GM12878 (cell line): ENCODE measurements around the gene WIPF1. TPM values are rescaled to one million over a fixed set of nuclear protein-coding genes. Genes with fewer than 3 reads are reported as not detected.

Experiments
- ATAC-seq: fragments of 200-7000 bp; cut with Tn5 transposase; 3 replicates; pipeline ENCODE4 v1.9.1; 2020; ENCODE audit warnings: mild to moderate bottlenecking, moderate library complexity
- BruUV-seq: library from RNA; stranded (reverse); fragments of 400-500 nt; replicated peaks from 2 replicates; lab custom pipeline; 2021; lab: Mats Ljungman, UMichigan
- CTCF ChIA-PET: fragments of 300-600 bp; sonication (Branson Sonifier 250); formaldehyde crosslinking; extraction: SDS; loops from one replicate; lab custom pipeline; 2021; ENCODE audit warnings: inconsistent platforms; lab: Yijun Ruan, JAX
- POLR2A ChIA-PET: fragments of 350-600 bp; formaldehyde crosslinking; extraction: SDS; loops from one replicate; lab custom pipeline; 2021; ENCODE audit warnings: inconsistent platforms; lab: Charles Lee
- RAD21 ChIA-PET: fragments of 300-600 bp; sonication (Branson Sonifier 250); formaldehyde crosslinking; loops from one replicate; lab custom pipeline; 2023; ENCODE audit warnings: antibody characterized with exemption; ENCODE audit not compliant: unreplicated experiment; lab: Charles Lee
- SMC1A ChIA-PET: fragments of 300-600 bp; sonication (Branson Sonifier 250); formaldehyde crosslinking; loops from one replicate; lab custom pipeline; 2023; ENCODE audit not compliant: unreplicated experiment, uncharacterized antibody; lab: Charles Lee
- DNase-seq: peaks from one replicate; pipeline ENCODE4 v3.0.0-alpha.2; 2011; ENCODE audit warnings: low read depth, low spot score
- FAIRE-seq: peaks from 3 replicates; lab custom pipeline; 2011; peaks lifted over from hg19 to GRCh38; lab: Jason Lieb, UNC
- H2AFZ ChIP-seq: 2 replicates; pipeline ENCODE4 v1.6.0; 2011; ENCODE audit warnings: low read depth, low read length, control low read depth; ENCODE audit not compliant: control insufficient read depth
- H3K27ac ChIP-seq: 2 replicates; pipeline ENCODE4 v1.5.1; 2011; ENCODE audit warnings: control low read depth; ENCODE audit not compliant: control insufficient read depth, insufficient read depth
- H3K27me3 ChIP-seq, 2 experiments: replicated peaks in 1 of 2; 2 replicates each; pipeline versions ENCODE4 v1.6.0 to v1.6.1; 2011; ENCODE audit warnings: low read length in 1 of 2; ENCODE audit not compliant: control insufficient read depth in 2 of 2, insufficient read depth in 2 of 2
- H3K36me3 ChIP-seq, 2 experiments: 2 replicates each; pipeline ENCODE4 v1.5.1; 2011; ENCODE audit warnings: low read length in 1 of 2; ENCODE audit not compliant: control insufficient read depth in 2 of 2, insufficient read depth in 2 of 2
- H3K4me1 ChIP-seq: 2 replicates; pipeline ENCODE4 v1.6.1; 2011; ENCODE audit warnings: mild to moderate bottlenecking, low read length, moderate library complexity, mixed read lengths; ENCODE audit not compliant: control insufficient read depth, insufficient read depth
- H3K4me2 ChIP-seq: 2 replicates; pipeline ENCODE4 v1.6.0; 2011; ENCODE audit warnings: control low read depth; ENCODE audit not compliant: control insufficient read depth, insufficient read depth
- H3K4me3 ChIP-seq: fragments of 200-600 bp; sonication (generic); 2 replicates; pipeline ENCODE4 v1.5.1; 2016
- H3K79me2 ChIP-seq: 2 replicates; pipeline ENCODE4 v1.6.0; 2011; ENCODE audit warnings: low read length; ENCODE audit not compliant: control insufficient read depth, insufficient read depth
- H3K9ac ChIP-seq: 2 replicates; pipeline ENCODE4 v1.8.0; 2011; ENCODE audit warnings: low read length, control low read depth, mixed read lengths; ENCODE audit not compliant: control insufficient read depth, insufficient read depth
- H3K9me3 ChIP-seq: replicated peaks from 3 replicates; pipeline ENCODE4 v1.5.1; 2011; ENCODE audit warnings: mild to moderate bottlenecking, low read length; ENCODE audit not compliant: control insufficient read depth, insufficient read depth
- H4K20me1 ChIP-seq: 2 replicates; pipeline ENCODE4 v1.6.0; 2011; ENCODE audit not compliant: control insufficient read depth, insufficient read depth
- BCL3 ChIP-seq: IDR thresholded peaks from 2 replicates; pipeline ENCODE4 v1.6.1; 2011; ENCODE audit warnings: borderline replicate concordance, low read depth, mild to moderate bottlenecking, moderate library complexity, low read length; ENCODE audit not compliant: insufficient read depth, poor library complexity, severe bottlenecking
- BHLHE40 ChIP-seq, 2 experiments: fragments of 450-650 bp in 1 of 2; IDR thresholded peaks; 2 replicates each; pipeline ENCODE4 v1.6.1; 2011 to 2017; ENCODE audit warnings: low read depth in 2 of 2, borderline replicate concordance in 1 of 2, improper control_type of control experiment in 1 of 2, low read length in 1 of 2, mild to moderate bottlenecking in 1 of 2
- CBFB ChIP-seq: IDR thresholded peaks from 2 replicates; pipeline ENCODE4 v1.6.1; 2016; ENCODE audit warnings: antibody characterized with exemption, low read depth
- CHD4 ChIP-seq: fragments of 200-600 bp; sonication (generic); IDR thresholded peaks from 2 replicates; pipeline ENCODE4 v1.6.1; 2016; ENCODE audit warnings: mild to moderate bottlenecking
- EGR1 ChIP-seq, 2 experiments: IDR thresholded peaks; 1 replicate in 1 of 2; 2 replicates in 1 of 2; pipeline ENCODE4 v1.6.1; 2011 to 2012; ENCODE audit warnings: low read depth in 2 of 2, low read length in 2 of 2, borderline replicate concordance in 1 of 2, mild to moderate bottlenecking in 1 of 2, moderate library complexity in 1 of 2
- ETV6 ChIP-seq, 2 experiments: fragments of 450-650 bp in 1 of 2; IDR thresholded peaks in 1 of 2; conservative IDR thresholded peaks in 1 of 2; 2 replicates each; pipeline ENCODE4 v1.6.1; 2014; ENCODE audit warnings: antibody characterized with exemption in 1 of 2, borderline replicate concordance in 1 of 2, low read depth in 1 of 2, mild to moderate bottlenecking in 1 of 2, moderate library complexity in 1 of 2
- IKZF1 ChIP-seq: fragments of 450-650 bp; conservative IDR thresholded peaks from 2 replicates; pipeline ENCODE4 v1.6.1; 2017; ENCODE audit warnings: antibody characterized with exemption, mild to moderate bottlenecking
- JUND ChIP-seq: IDR thresholded peaks from 2 replicates; pipeline ENCODE4 v1.6.1; 2012; ENCODE audit warnings: low read depth, mild to moderate bottlenecking, low read length, improper control_type of control experiment, moderate library complexity
- MTA2 ChIP-seq: fragments of 450-650 bp; IDR thresholded peaks from 2 replicates; pipeline ENCODE4 v1.6.1; 2016; ENCODE audit warnings: low read depth, mild to moderate bottlenecking, moderate library complexity
- MXI1 ChIP-seq: fragments of 150-350 bp; IDR thresholded peaks from 2 replicates; pipeline ENCODE4 v1.6.1; 2011; ENCODE audit warnings: low read depth, mild to moderate bottlenecking, inconsistent platforms, low read length, improper control_type of control experiment
- POLR2AphosphoS5 ChIP-seq: IDR thresholded peaks from 2 replicates; pipeline ENCODE4 v1.6.1; 2011; ENCODE audit warnings: mild to moderate bottlenecking, low read length, inconsistent platforms
- RBBP5 ChIP-seq: fragments of 200-600 bp; sonication (generic); conservative IDR thresholded peaks from 2 replicates; pipeline ENCODE4 v1.6.1; 2016
- SMAD5 ChIP-seq: IDR thresholded peaks from 2 replicates; pipeline ENCODE4 v1.6.1; 2016; ENCODE audit warnings: antibody characterized with exemption, low read depth
- TARDBP ChIP-seq: IDR thresholded peaks from 2 replicates; pipeline ENCODE4 v1.6.1; 2016; ENCODE audit warnings: borderline replicate concordance
- TBL1XR1 ChIP-seq: IDR thresholded peaks from 2 replicates; pipeline ENCODE4 v1.6.1; 2012; ENCODE audit warnings: low read depth, low read length, improper control_type of control experiment
- ZNF687 ChIP-seq: fragments of 450-650 bp; IDR thresholded peaks from 2 replicates; pipeline ENCODE4 v1.6.1; 2017; ENCODE audit warnings: mild to moderate bottlenecking, moderate library complexity
- WGBS: methylation state at CpG from one replicate; pipeline ENCODE4 v1.1.6; 2016; ENCODE audit warnings: low lambda C conversion rate; ENCODE audit not compliant: insufficient replicate concordance, insufficient coverage; ENCODE audit errors: missing lambda C conversion rate; 5-methylcytosine and 5-hydroxymethylcytosine counted together
- in situ Hi-C: fragments of 300-500 bp; cut with MboI; formaldehyde crosslinking; loops from 9 replicates; pipeline ENCODE4 v1.14.3; 2018; ENCODE audit warnings: mixed read lengths
- intact Hi-C: fragments of 100-400 bp; cut with micrococcal nuclease; formaldehyde crosslinking; loops from one replicate; pipeline ENCODE4 v1.14.2; 2022; ENCODE audit not compliant: unreplicated experiment
- polyA plus RNA-seq, 11 experiments: library from polyadenylated mRNA; depleted of rRNA in 4 of 11; unstranded in 6 of 11; stranded (reverse) in 5 of 11; fragments of >200 nt; fragmentation: Nextera tagmentation in 4 of 11; fragmentation: Illumina TruSeq in 1 of 11; extraction: Ambion mirVana in 4 of 11; extraction: Trizol in 1 of 11; gene quantifications; 1 replicate in 1 of 11; 2 replicates in 10 of 11; pipeline versions ENCODE4 v1.2.1 to v1.2.3, GENCODE V29; 2011 to 2016; ENCODE audit warnings: inconsistent platforms in 2 of 11, missing spikeins in 2 of 11, low read depth in 1 of 11
- total RNA-seq, 4 experiments: library from RNA; depleted of rRNA in 3 of 4; stranded (reverse); fragments of >200 nt in 3 of 4; fragmentation: Illumina TruSeq in 1 of 4; extraction: Trizol in 1 of 4; gene quantifications; 2 replicates each; pipeline versions ENCODE4 v1.2.1 to v1.2.3, GENCODE V29; 2013 to 2021

WIPF1 gene
- total and polyA plus RNA-seq, 10 of the 15 experiments (the other 5 are each of a cell fraction or from before 2014, with no cell fraction given), result 23.1 to 188 (median 68.9) TPM

GRCh38 chr2:174634130-174635014 is 36.8 kb upstream of the WIPF1 start:
- intact Hi-C loops (loop anchor here (1.0 to 2.0 kb wide), 2 partner anchors 26 to 48 kb away; no protein-coding TSS in a partner anchor), in situ Hi-C loops (no loop called here)
- no peaks in the 10 kb centered on the region for H4K20me1 ChIP-seq
- under 1% methylated on average over 13 of the region's 13 CpGs for WGBS
- H3K27me3 ChIP-seq, result no peaks in the 10 kb centered on the region
- H3K9ac ChIP-seq, result peak overlapping the region; percentile 79
- H3K4me3 ChIP-seq, result peak overlapping the region; percentile 84
- peak; percentile 65 for DNase-seq
- peak; percentile 75 for FAIRE-seq
- CTCF ChIA-PET, result interaction anchor here (0.7 to 6.8 kb wide), 19 partner anchors 10 to 171 kb away, joined by 3 to 76 read pairs (median 7); partner anchors contain the start of gene WIPF1
- peaks cover 22% of the 10 kb centered on the region for H3K4me1 ChIP-seq
- H3K9me3 ChIP-seq, result no peaks in the 10 kb centered on the region
- SMC1A ChIA-PET, result interaction anchor here (0.6 to 16.0 kb wide), 14 partner anchors 11 to 299 kb away, joined by 3 to 512 read pairs (median 4); partner anchors contain the start of gene WIPF1
- peak overlapping the region; percentile 82 for H2AFZ ChIP-seq
- peak overlapping the region; percentile 91 for H3K27ac ChIP-seq
- peak overlapping the region; percentile 100 for H3K4me2 ChIP-seq
- peaks cover 40% of the 10 kb centered on the region for H3K79me2 ChIP-seq
- ATAC-seq, result peak; percentile 85
- no peaks in the 10 kb centered on the region; a peak in 1 of 4 replicates for H3K36me3 ChIP-seq
- RAD21 ChIA-PET, result interaction anchor here (0.6 to 5.5 kb wide), 16 partner anchors 11 to 174 kb away, joined by 3 to 137 read pairs (median 6); partner anchors contain the start of gene WIPF1
- POLR2A ChIA-PET, result interaction anchor here (0.6 to 4.6 kb wide), 24 partner anchors 8 to 1347 kb away, joined by 3 to 72 read pairs (median 6); partner anchors contain the start of gene WIPF1
- BruUV-seq, result TSS peak; percentile 72
- TF ChIP-seq CHD4, result no peak
- no peak for TF ChIP-seq TARDBP
- TF ChIP-seq POLR2AphosphoS5, result peak; percentile 75
- no peak for TF ChIP-seq RBBP5
- peak; percentile 73 for TF ChIP-seq ZNF687
- TF ChIP-seq BHLHE40 (IDR thresholded peaks at IDR 0.05; ENCODE audit: borderline replicate concordance in 1 of 2, low read depth in 2 of 2, low read length in 1 of 2), result peak in 1 of 2 experiments; percentile 39; a peak in 1 of 4 replicates
- TF ChIP-seq BCL3, result no peak
- TF ChIP-seq JUND, result no peak
- peak; percentile 76; the same call in 1 of the 2 replicates for TF ChIP-seq MXI1
- peak; percentile 49; the same call in 1 of the 2 replicates for TF ChIP-seq SMAD5
- no peak for TF ChIP-seq MTA2
- TF ChIP-seq CBFB, result no peak
- TF ChIP-seq EGR1 (IDR thresholded peaks at IDR 0.05; ENCODE audit: borderline replicate concordance in 1 of 2, low read depth in 2 of 2, low read length in 2 of 2), result no peak
- no peak for TF ChIP-seq TBL1XR1
- TF ChIP-seq ETV6 (conservative IDR thresholded peaks at IDR 0.05 in 1 of 2, IDR thresholded peaks at IDR 0.05 in 1 of 2; ENCODE audit: borderline replicate concordance in 1 of 2, low read depth in 1 of 2), result peak in 1 of 2 experiments; percentile 53; a peak in 2 of 4 replicates
- TF ChIP-seq IKZF1, result 0 out of 2 replicates have a peak, but pooled peaks have one; percentile 43
